ENCODE results near the gene MAMLD1.
A peak's percentile ranks its signal among the peaks of the same experiment; 100 is the strongest.

The MAMLD1 gene

GRCh38 chrX:150408561-150408960, 45.4 kb downstream of the MAMLD1 start:
- WGBS (ENCODE audit: extremely low coverage, insufficient coverage, low lambda C conversion rate) = no CpG with 5 or more reads among the region's 2 CpGs
- no peak overlapping the region for H3K18ac ChIP-seq (ENCODE audit: low read length)
- no peaks in the 10 kb centered on the region for H3K79me1 ChIP-seq (ENCODE audit: low read length)
- no peak overlapping the region for H3K4ac ChIP-seq (ENCODE audit: low read depth, low read length)
- no peak overlapping the region for H2BK5ac ChIP-seq (ENCODE audit: low read length)
- no peak overlapping the region for H2AK5ac ChIP-seq (ENCODE audit: low read length)
- no peaks in the 10 kb centered on the region for H3K36me3 ChIP-seq (ENCODE audit: control insufficient read depth, insufficient read depth, low read length)
- H3K4me3 ChIP-seq (ENCODE audit: low read length) = no peak overlapping the region
- H3K4me2 ChIP-seq (ENCODE audit: low read length) = no peak overlapping the region
- no peak overlapping the region for H3K27ac ChIP-seq (ENCODE audit: low read depth, low read length)
- no peak overlapping the region for H4K8ac ChIP-seq (ENCODE audit: low read depth, low read length)
- no peaks in the 10 kb centered on the region for H3K79me2 ChIP-seq (ENCODE audit: control insufficient read depth, insufficient read depth, low read length)
- no peaks in the 10 kb centered on the region for H3K27me3 ChIP-seq (ENCODE audit: insufficient read depth, low read length, poor library complexity)
- no peak overlapping the region for H2BK120ac ChIP-seq (ENCODE audit: low read depth, low read length)
- no peak overlapping the region for H3K23ac ChIP-seq (ENCODE audit: low read length)
- no peak for DNase-seq
- H3K9ac ChIP-seq (ENCODE audit: low read length) = no peak overlapping the region
- H2BK15ac ChIP-seq (replicated peaks; ENCODE audit: low read depth) = no peak overlapping the region
- no peaks in the 10 kb centered on the region for H3K4me1 ChIP-seq (ENCODE audit: control insufficient read depth, low read depth, low read length)
- no peak overlapping the region for H4K5ac ChIP-seq (ENCODE audit: low read length)
- no peak overlapping the region for H3K56ac ChIP-seq (ENCODE audit: low read length)

- H3K18ac ChIP-seq (ENCODE audit: low read length) = no peak overlapping the region
- H2BK5ac ChIP-seq (ENCODE audit: low read length) = no peak overlapping the region
- no CpG with 5 or more reads among the region's 3 CpGs for WGBS (ENCODE audit: extremely low coverage, insufficient coverage, low lambda C conversion rate)
- no peak overlapping the region for H3K23ac ChIP-seq (ENCODE audit: low read length)
- H3K79me2 ChIP-seq (ENCODE audit: control insufficient read depth, insufficient read depth, low read length) = no peaks in the 10 kb centered on the region
- H3K27ac ChIP-seq (ENCODE audit: low read depth, low read length) = no peak overlapping the region
- H2BK15ac ChIP-seq (replicated peaks; ENCODE audit: low read depth) = no peak overlapping the region
- H3K9ac ChIP-seq (ENCODE audit: low read length) = no peak overlapping the region
- no peak overlapping the region for H2AK5ac ChIP-seq (ENCODE audit: low read length)
- H4K8ac ChIP-seq (ENCODE audit: low read depth, low read length) = no peak overlapping the region
- no peak overlapping the region for H3K4me3 ChIP-seq (ENCODE audit: low read length)
- no peaks in the 10 kb centered on the region for H3K27me3 ChIP-seq (ENCODE audit: insufficient read depth, low read length, poor library complexity)
- H3K56ac ChIP-seq (ENCODE audit: low read length) = no peak overlapping the region
- H3K36me3 ChIP-seq (ENCODE audit: control insufficient read depth, insufficient read depth, low read length) = no peaks in the 10 kb centered on the region
- no peaks in the 10 kb centered on the region for H3K79me1 ChIP-seq (ENCODE audit: low read length)
- no peak overlapping the region for H2BK120ac ChIP-seq (ENCODE audit: low read depth, low read length)
- no peak for DNase-seq
- H3K4ac ChIP-seq (ENCODE audit: low read depth, low read length) = no peak overlapping the region
- no peaks in the 10 kb centered on the region for H3K4me1 ChIP-seq (ENCODE audit: control insufficient read depth, low read depth, low read length)
- H3K4me2 ChIP-seq (ENCODE audit: low read length) = no peak overlapping the region
- no peak overlapping the region for H4K5ac ChIP-seq (ENCODE audit: low read length)
Observed at GRCh38 chrX:150409486-150409885, 46.4 kb downstream of the MAMLD1 start.

DNA sequence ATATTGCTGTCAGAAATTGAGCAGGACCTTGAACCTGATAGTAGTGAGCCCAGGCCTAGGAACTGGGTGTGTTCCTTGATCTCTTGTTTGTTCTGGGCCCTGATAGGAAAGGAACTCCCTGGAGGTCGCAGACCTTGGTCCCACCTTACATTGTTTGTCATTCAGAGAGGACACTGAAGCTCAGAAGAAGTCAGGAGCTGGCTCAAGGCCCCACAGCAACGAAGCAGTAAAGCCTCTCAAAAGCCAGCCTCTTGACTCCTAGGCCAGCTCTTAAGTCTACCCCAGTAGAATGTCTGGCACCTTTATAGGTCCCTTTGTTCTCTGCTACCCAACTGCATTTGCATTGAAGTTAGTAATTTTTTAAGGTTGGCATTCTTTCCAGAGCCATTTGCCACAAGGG, 46.8 kb downstream of the MAMLD1 start:
- no CpG with 5 or more reads among the region's 2 CpGs for WGBS (ENCODE audit: extremely low coverage, insufficient coverage, low lambda C conversion rate)
- H2AK5ac ChIP-seq (ENCODE audit: low read length) = no peak overlapping the region
- peak; percentile 19 for DNase-seq
- no peak overlapping the region for H4K5ac ChIP-seq (ENCODE audit: low read length)
- H3K79me1 ChIP-seq (ENCODE audit: low read length) = no peaks in the 10 kb centered on the region
- no peak overlapping the region for H2BK5ac ChIP-seq (ENCODE audit: low read length)
- H3K36me3 ChIP-seq (ENCODE audit: control insufficient read depth, insufficient read depth, low read length) = no peaks in the 10 kb centered on the region
- H3K4me2 ChIP-seq (ENCODE audit: low read length) = no peak overlapping the region
- H3K23ac ChIP-seq (ENCODE audit: low read length) = no peak overlapping the region
- no peak overlapping the region for H3K18ac ChIP-seq (ENCODE audit: low read length)
- H3K27ac ChIP-seq (ENCODE audit: low read depth, low read length) = no peak overlapping the region
- H3K4me1 ChIP-seq (ENCODE audit: control insufficient read depth, low read depth, low read length) = no peaks in the 10 kb centered on the region
- H3K56ac ChIP-seq (ENCODE audit: low read length) = no peak overlapping the region
- no peak overlapping the region for H4K8ac ChIP-seq (ENCODE audit: low read depth, low read length)
- no peaks in the 10 kb centered on the region for H3K79me2 ChIP-seq (ENCODE audit: control insufficient read depth, insufficient read depth, low read length)
- H3K4me3 ChIP-seq (ENCODE audit: low read length) = no peak overlapping the region
- no peaks in the 10 kb centered on the region for H3K27me3 ChIP-seq (ENCODE audit: insufficient read depth, low read length, poor library complexity)
- H3K4ac ChIP-seq (ENCODE audit: low read depth, low read length) = no peak overlapping the region
- no peak overlapping the region for H3K9ac ChIP-seq (ENCODE audit: low read length)
- H2BK120ac ChIP-seq (ENCODE audit: low read depth, low read length) = no peak overlapping the region
- no peak overlapping the region for H2BK15ac ChIP-seq (replicated peaks; ENCODE audit: low read depth)

GRCh38 chrX:150410513-150410912, 47.4 kb downstream of the MAMLD1 start:
- H3K56ac ChIP-seq (ENCODE audit: low read length) = no peak overlapping the region
- WGBS (ENCODE audit: extremely low coverage, insufficient coverage, low lambda C conversion rate) = no CpG with 5 or more reads among the region's 2 CpGs
- H3K23ac ChIP-seq (ENCODE audit: low read length) = no peak overlapping the region
- H3K27ac ChIP-seq (ENCODE audit: low read depth, low read length) = no peak overlapping the region
- H3K18ac ChIP-seq (ENCODE audit: low read length) = no peak overlapping the region
- no peak for DNase-seq
- H3K4me1 ChIP-seq (ENCODE audit: control insufficient read depth, low read depth, low read length) = no peaks in the 10 kb centered on the region
- H3K4me3 ChIP-seq (ENCODE audit: low read length) = no peak overlapping the region
- no peak overlapping the region for H2BK120ac ChIP-seq (ENCODE audit: low read depth, low read length)
- no peak overlapping the region for H3K4ac ChIP-seq (ENCODE audit: low read depth, low read length)
- no peaks in the 10 kb centered on the region for H3K36me3 ChIP-seq (ENCODE audit: control insufficient read depth, insufficient read depth, low read length)
- no peak overlapping the region for H3K9ac ChIP-seq (ENCODE audit: low read length)
- H3K79me2 ChIP-seq (ENCODE audit: control insufficient read depth, insufficient read depth, low read length) = no peaks in the 10 kb centered on the region
- no peak overlapping the region for H2BK15ac ChIP-seq (replicated peaks; ENCODE audit: low read depth)
- H4K8ac ChIP-seq (ENCODE audit: low read depth, low read length) = no peak overlapping the region
- no peak overlapping the region for H3K4me2 ChIP-seq (ENCODE audit: low read length)
- H3K27me3 ChIP-seq (ENCODE audit: insufficient read depth, low read length, poor library complexity) = no peaks in the 10 kb centered on the region
- H3K79me1 ChIP-seq (ENCODE audit: low read length) = no peaks in the 10 kb centered on the region
- no peak overlapping the region for H4K5ac ChIP-seq (ENCODE audit: low read length)
- no peak overlapping the region for H2BK5ac ChIP-seq (ENCODE audit: low read length)
- no peak overlapping the region for H2AK5ac ChIP-seq (ENCODE audit: low read length)

GRCh38 chrX:150411656-150412055, 48.5 kb downstream of the MAMLD1 start:
- no peak overlapping the region for H3K23ac ChIP-seq (ENCODE audit: low read length)
- H2AK5ac ChIP-seq (ENCODE audit: low read length) = no peak overlapping the region
- H3K4me3 ChIP-seq (ENCODE audit: low read length) = no peak overlapping the region
- no peak overlapping the region for H3K4me2 ChIP-seq (ENCODE audit: low read length)
- no peaks in the 10 kb centered on the region for H3K79me2 ChIP-seq (ENCODE audit: control insufficient read depth, insufficient read depth, low read length)
- no peak overlapping the region for H2BK5ac ChIP-seq (ENCODE audit: low read length)
- no peaks in the 10 kb centered on the region for H3K79me1 ChIP-seq (ENCODE audit: low read length)
- no peak overlapping the region for H4K5ac ChIP-seq (ENCODE audit: low read length)
- no peak for DNase-seq
- no peak overlapping the region for H3K4ac ChIP-seq (ENCODE audit: low read depth, low read length)
- no peaks in the 10 kb centered on the region for H3K27me3 ChIP-seq (ENCODE audit: insufficient read depth, low read length, poor library complexity)
- no peaks in the 10 kb centered on the region for H3K36me3 ChIP-seq (ENCODE audit: control insufficient read depth, insufficient read depth, low read length)
- no peak overlapping the region for H3K9ac ChIP-seq (ENCODE audit: low read length)
- H3K56ac ChIP-seq (ENCODE audit: low read length) = no peak overlapping the region
- H4K8ac ChIP-seq (ENCODE audit: low read depth, low read length) = no peak overlapping the region
- no peaks in the 10 kb centered on the region for H3K4me1 ChIP-seq (ENCODE audit: control insufficient read depth, low read depth, low read length)
- no peak overlapping the region for H2BK120ac ChIP-seq (ENCODE audit: low read depth, low read length)
- no CpG with 5 or more reads among the region's 2 CpGs for WGBS (ENCODE audit: extremely low coverage, insufficient coverage, low lambda C conversion rate)
- H3K27ac ChIP-seq (ENCODE audit: low read depth, low read length) = no peak overlapping the region
- no peak overlapping the region for H3K18ac ChIP-seq (ENCODE audit: low read length)
- H2BK15ac ChIP-seq (replicated peaks; ENCODE audit: low read depth) = no peak overlapping the region

DNA sequence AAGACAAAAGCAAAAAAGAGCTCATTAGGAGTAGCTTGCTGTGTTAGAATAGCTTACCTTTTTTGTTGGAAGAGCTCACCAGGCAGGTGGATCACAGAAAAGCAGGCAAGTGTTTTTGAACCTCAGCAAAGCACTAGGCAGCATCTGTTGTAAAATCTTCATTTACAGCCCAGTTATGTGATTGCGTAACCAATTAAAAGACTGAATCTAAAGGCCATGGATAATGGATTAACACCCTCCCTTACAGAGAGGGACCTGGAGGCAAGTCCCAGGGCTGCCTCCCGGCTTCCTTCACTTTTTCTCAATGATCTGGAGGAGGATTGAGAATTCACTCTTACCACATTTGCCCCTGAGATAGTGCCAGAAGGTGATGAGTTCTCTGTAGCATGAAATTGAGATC, 51.1 kb downstream of the MAMLD1 start:
- no peak overlapping the region for H4K5ac ChIP-seq (ENCODE audit: low read length)
- no peak overlapping the region for H2BK15ac ChIP-seq (replicated peaks; ENCODE audit: low read depth)
- no peaks in the 10 kb centered on the region for H3K27me3 ChIP-seq (ENCODE audit: insufficient read depth, low read length, poor library complexity)
- H3K23ac ChIP-seq (ENCODE audit: low read length) = no peak overlapping the region
- H3K79me2 ChIP-seq (ENCODE audit: control insufficient read depth, insufficient read depth, low read length) = no peaks in the 10 kb centered on the region
- H3K4ac ChIP-seq (ENCODE audit: low read depth, low read length) = no peak overlapping the region
- no peak overlapping the region for H4K8ac ChIP-seq (ENCODE audit: low read depth, low read length)
- no peaks in the 10 kb centered on the region for H3K4me1 ChIP-seq (ENCODE audit: control insufficient read depth, low read depth, low read length)
- H3K56ac ChIP-seq (ENCODE audit: low read length) = no peak overlapping the region
- no peak overlapping the region for H3K27ac ChIP-seq (ENCODE audit: low read depth, low read length)
- no peak overlapping the region for H3K18ac ChIP-seq (ENCODE audit: low read length)
- H2BK120ac ChIP-seq (ENCODE audit: low read depth, low read length) = no peak overlapping the region
- no peak overlapping the region for H2AK5ac ChIP-seq (ENCODE audit: low read length)
- H3K4me3 ChIP-seq (ENCODE audit: low read length) = no peak overlapping the region
- no peaks in the 10 kb centered on the region for H3K36me3 ChIP-seq (ENCODE audit: control insufficient read depth, insufficient read depth, low read length)
- no peak overlapping the region for H3K9ac ChIP-seq (ENCODE audit: low read length)
- no peak overlapping the region for H2BK5ac ChIP-seq (ENCODE audit: low read length)
- no peaks in the 10 kb centered on the region for H3K79me1 ChIP-seq (ENCODE audit: low read length)
- H3K4me2 ChIP-seq (ENCODE audit: low read length) = no peak overlapping the region
- DNase-seq = no peak
- no CpG with 5 or more reads among the region's 2 CpGs for WGBS (ENCODE audit: extremely low coverage, insufficient coverage, low lambda C conversion rate)

Data from mesendoderm (in vitro differentiated cells).